ENCODE measurements around the gene SELE.

GRCh38 chr1:169689395-169689794 lies 44.5 kb downstream of the SELE start:
- TF ChIP-seq, protein P1, sequence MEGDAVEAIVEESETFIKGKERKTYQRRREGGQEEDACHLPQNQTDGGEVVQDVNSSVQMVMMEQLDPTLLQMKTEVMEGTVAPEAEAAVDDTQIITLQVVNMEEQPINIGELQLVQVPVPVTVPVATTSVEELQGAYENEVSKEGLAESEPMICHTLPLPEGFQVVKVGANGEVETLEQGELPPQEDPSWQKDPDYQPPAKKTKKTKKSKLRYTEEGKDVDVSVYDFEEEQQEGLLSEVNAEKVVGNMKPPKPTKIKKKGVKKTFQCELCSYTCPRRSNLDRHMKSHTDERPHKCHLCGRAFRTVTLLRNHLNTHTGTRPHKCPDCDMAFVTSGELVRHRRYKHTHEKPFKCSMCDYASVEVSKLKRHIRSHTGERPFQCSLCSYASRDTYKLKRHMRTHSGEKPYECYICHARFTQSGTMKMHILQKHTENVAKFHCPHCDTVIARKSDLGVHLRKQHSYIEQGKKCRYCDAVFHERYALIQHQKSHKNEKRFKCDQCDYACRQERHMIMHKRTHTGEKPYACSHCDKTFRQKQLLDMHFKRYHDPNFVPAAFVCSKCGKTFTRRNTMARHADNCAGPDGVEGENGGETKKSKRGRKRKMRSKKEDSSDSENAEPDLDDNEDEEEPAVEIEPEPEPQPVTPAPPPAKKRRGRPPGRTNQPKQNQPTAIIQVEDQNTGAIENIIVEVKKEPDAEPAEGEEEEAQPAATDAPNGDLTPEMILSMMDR (IDR thresholded peaks at IDR 0.05; ENCODE audit: low read length) = no peak
- TF ChIP-seq EZH2phosphoT487 (IDR thresholded peaks at IDR 0.05; ENCODE audit: low read length) = no peak
